ENCODE data around the gene FUOM. TPM values are rescaled to one million over a fixed set of nuclear protein-coding genes. Genes with fewer than 3 reads are reported as not detected.

The FUOM gene
- total RNA-seq, 1 experiment from 2014 or later: 16.0 TPM

- POLR2A ChIA-PET (ENCODE audit: low non-redundant PET): no interaction called here
- no peak for DNase-seq (ENCODE audit: low spot score)
Observed at GRCh38 chr10:133397938-133398337, 40.1 kb upstream of the FUOM start.

GRCh38 chr10:133396035-133396624 lies 38.3 kb upstream of the FUOM start:
- ChIA-PET POLR2A (ENCODE audit: low non-redundant PET) (no interaction called here), CTCF (no interaction called here)
- no peaks in the 10 kb centered on the region for H3K27me3 ChIP-seq (replicated peaks; ENCODE audit: insufficient read depth, low read depth, low read length, poor library complexity)
- TF ChIP-seq CTCF (conservative IDR thresholded peaks at IDR 0.05; ENCODE audit: low read depth, low read length) (no peak), EZH2 (IDR thresholded peaks at IDR 0.05; ENCODE audit: borderline replicate concordance, low read depth, low read length, poor library complexity, severe bottlenecking) (no peak)
- intact Hi-C loops (cut with micrococcal nuclease; ENCODE audit: unreplicated experiment): no loop called here
- no peak overlapping the region for H3K27ac ChIP-seq (ENCODE audit: low read depth, low read length, poor library complexity, severe bottlenecking)
- peaks cover 4% of the 10 kb centered on the region for H3K4me1 ChIP-seq (ENCODE audit: insufficient read depth, low read length, poor library complexity, severe bottlenecking)
- BruUV-seq (replicated peaks): no TSS peak
- H3K36me3 ChIP-seq (ENCODE audit: insufficient read depth, low read length, poor library complexity, severe bottlenecking): peaks cover 40% of the 10 kb centered on the region
- no peak overlapping the region for H3K4me3 ChIP-seq (ENCODE audit: low read depth, low read length, poor library complexity, severe bottlenecking)
- no peak for DNase-seq (ENCODE audit: low spot score)
- no peaks in the 10 kb centered on the region for H3K9me3 ChIP-seq (ENCODE audit: low read depth, low read length, poor library complexity, severe bottlenecking)

More at GRCh38 chr10:133397938-133398337, 40.1 kb upstream of the FUOM start:
- CTCF ChIA-PET: no interaction called here
- Histone ChIP-seq H3K27me3 (replicated peaks; ENCODE audit: insufficient read depth, low read depth, low read length, poor library complexity) (no peaks in the 10 kb centered on the region), H3K4me1 (ENCODE audit: insufficient read depth, low read length, poor library complexity, severe bottlenecking) (peaks cover 4% of the 10 kb centered on the region), H3K36me3 (ENCODE audit: insufficient read depth, low read length, poor library complexity, severe bottlenecking) (peaks cover 57% of the 10 kb centered on the region), H3K27ac (ENCODE audit: low read depth, low read length, poor library complexity, severe bottlenecking) (no peak overlapping the region), H3K9me3 (ENCODE audit: low read depth, low read length, poor library complexity, severe bottlenecking) (no peaks in the 10 kb centered on the region), H3K4me3 (ENCODE audit: low read depth, low read length, poor library complexity, severe bottlenecking) (no peak overlapping the region)
- intact Hi-C loops (cut with micrococcal nuclease; ENCODE audit: unreplicated experiment): no loop called here
- TF ChIP-seq CTCF (conservative IDR thresholded peaks at IDR 0.05; ENCODE audit: low read depth, low read length): no peak
- no peak for TF ChIP-seq EZH2 (IDR thresholded peaks at IDR 0.05; ENCODE audit: borderline replicate concordance, low read depth, low read length, poor library complexity, severe bottlenecking)
- no TSS peak for BruUV-seq (replicated peaks)

- H3K36me3 ChIP-seq (ENCODE audit: insufficient read depth, low read length, poor library complexity, severe bottlenecking): peaks cover 34% of the 10 kb centered on the region
- H3K4me3 ChIP-seq (ENCODE audit: low read depth, low read length, poor library complexity, severe bottlenecking): peak overlapping the region; percentile 84
- peak overlapping the region; percentile 87 for H3K27ac ChIP-seq (ENCODE audit: low read depth, low read length, poor library complexity, severe bottlenecking)
- CTCF ChIA-PET: no interaction called here
- no peak for DNase-seq (ENCODE audit: low spot score)
- TSS peak; percentile 47 for BruUV-seq (replicated peaks)
- intact Hi-C loops (cut with micrococcal nuclease; ENCODE audit: unreplicated experiment): no loop called here
- no peaks in the 10 kb centered on the region for H3K27me3 ChIP-seq (replicated peaks; ENCODE audit: insufficient read depth, low read depth, low read length, poor library complexity)
- peaks cover 4% of the 10 kb centered on the region for H3K4me1 ChIP-seq (ENCODE audit: insufficient read depth, low read length, poor library complexity, severe bottlenecking)
- POLR2A ChIA-PET (ENCODE audit: low non-redundant PET): no interaction called here
- H3K9me3 ChIP-seq (ENCODE audit: low read depth, low read length, poor library complexity, severe bottlenecking): no peaks in the 10 kb centered on the region
- TF ChIP-seq CTCF (conservative IDR thresholded peaks at IDR 0.05; ENCODE audit: low read depth, low read length) (no peak), EZH2 (IDR thresholded peaks at IDR 0.05; ENCODE audit: borderline replicate concordance, low read depth, low read length, poor library complexity, severe bottlenecking) (no peak)
Observed at GRCh38 chr10:133394801-133395221, 37.0 kb upstream of the FUOM start.

Measured in A673 (cell line).